ENCODE results near the gene FLOT2.
A peak's percentile ranks its signal among the peaks of the same experiment; 100 is the strongest.
"Not testable (repeated sequence)": the region's sequence is repeated elsewhere in the genome, so short reads cannot be mapped to it uniquely, and the experiment has no call there.

The FLOT2 gene

GRCh38 chr17:28895794-28896447, 1.6 kb downstream of the FLOT2 start:
- no peak for DNase-seq (ENCODE audit: low read depth)
- H3K4me3 ChIP-seq (ENCODE audit: low read depth, low read length) = peak overlapping the region; percentile 73; the same call in 1 of the 2 replicates
- no peak for TF ChIP-seq CTCF (IDR thresholded peaks at IDR 0.05; ENCODE audit: control insufficient read depth, extremely low read depth, insufficient read depth)

- DNase-seq (ENCODE audit: low read depth); H3K4me3 ChIP-seq (ENCODE audit: low read depth, low read length): not testable (repeated sequence)
These were observed 4.0 kb downstream of the FLOT2 start for GRCh38 chr17:28893248-28894183.

GRCh38 chr17:28892024-28892423, 5.5 kb downstream of the FLOT2 start:
- no peak overlapping the region for H3K4me3 ChIP-seq (ENCODE audit: low read depth, low read length)
- no peak for DNase-seq (ENCODE audit: low read depth)
- TF ChIP-seq CTCF (IDR thresholded peaks at IDR 0.05; ENCODE audit: control insufficient read depth, extremely low read depth, insufficient read depth) = no peak

GRCh38 chr17:28891201-28891600, 6.3 kb downstream of the FLOT2 start:
- H3K4me3 ChIP-seq (ENCODE audit: low read depth, low read length) = no peak overlapping the region
- DNase-seq (ENCODE audit: low read depth) = no peak
- no peak for TF ChIP-seq CTCF (IDR thresholded peaks at IDR 0.05; ENCODE audit: control insufficient read depth, extremely low read depth, insufficient read depth)

- TF ChIP-seq CTCF (IDR thresholded peaks at IDR 0.05; ENCODE audit: control insufficient read depth, extremely low read depth, insufficient read depth) = no peak
These were observed 7.5 kb downstream of the FLOT2 start for GRCh38 chr17:28889996-28890395.

GRCh38 chr17:28888832-28889231, 8.7 kb downstream of the FLOT2 start:
- no peak for DNase-seq (ENCODE audit: low read depth)
- no peak for TF ChIP-seq CTCF (IDR thresholded peaks at IDR 0.05; ENCODE audit: control insufficient read depth, extremely low read depth, insufficient read depth)
- no peak overlapping the region for H3K4me3 ChIP-seq (ENCODE audit: low read depth, low read length)

More at GRCh38 chr17:28889996-28890395, 7.5 kb downstream of the FLOT2 start:
- H3K4me3 ChIP-seq (ENCODE audit: low read depth, low read length) = no peak overlapping the region
- no peak for DNase-seq (ENCODE audit: low read depth)

GRCh38 chr17:28887871-28888471, 9.6 kb downstream of the FLOT2 start:
- no peak for DNase-seq (ENCODE audit: low read depth)
- H3K4me3 ChIP-seq (ENCODE audit: low read depth, low read length) = no peak overlapping the region

More at GRCh38 chr17:28887871-28888471, 9.6 kb downstream of the FLOT2 start:
- TF ChIP-seq CTCF (IDR thresholded peaks at IDR 0.05; ENCODE audit: control insufficient read depth, extremely low read depth, insufficient read depth) = no peak

Data from LNCaP clone FGC (cell line).